IPS-NIHi7 (cell line): Measurements from ENCODE around the gene FZR1.
A peak's percentile ranks its signal among the peaks of the same experiment; 100 is the strongest.
"Not testable (repeated sequence)": the region's sequence is repeated elsewhere in the genome, so short reads cannot be mapped to it uniquely, and the experiment has no call there.

Source experiments
- DNase-seq: peaks from one replicate; pipeline ENCODE4 v3.0.0; 2012; ENCODE audit warnings: mixed read lengths; ENCODE audit errors: extremely low spot score

Gene FZR1

DNA sequence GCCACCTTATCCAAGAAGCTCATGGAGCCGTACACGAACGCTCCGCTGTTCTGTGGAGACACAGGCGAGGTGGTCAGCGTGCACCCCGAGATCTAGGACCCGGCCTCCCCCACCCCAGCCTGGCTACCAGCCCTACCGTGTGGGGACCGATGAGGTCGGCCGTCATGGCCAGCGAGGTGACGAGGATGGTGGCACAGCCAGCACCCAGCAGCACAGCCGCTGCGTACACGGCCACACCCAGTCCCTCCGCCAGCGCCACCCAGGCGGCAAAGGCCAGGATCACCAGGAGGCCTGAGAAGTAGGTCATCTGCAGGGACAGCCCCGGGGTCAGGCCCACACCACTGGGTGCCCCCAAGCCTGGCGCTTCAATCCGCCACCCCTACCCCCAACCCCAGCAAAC lies 40.0 kb downstream of the FZR1 start:
- no peak for DNase-seq

DNA sequence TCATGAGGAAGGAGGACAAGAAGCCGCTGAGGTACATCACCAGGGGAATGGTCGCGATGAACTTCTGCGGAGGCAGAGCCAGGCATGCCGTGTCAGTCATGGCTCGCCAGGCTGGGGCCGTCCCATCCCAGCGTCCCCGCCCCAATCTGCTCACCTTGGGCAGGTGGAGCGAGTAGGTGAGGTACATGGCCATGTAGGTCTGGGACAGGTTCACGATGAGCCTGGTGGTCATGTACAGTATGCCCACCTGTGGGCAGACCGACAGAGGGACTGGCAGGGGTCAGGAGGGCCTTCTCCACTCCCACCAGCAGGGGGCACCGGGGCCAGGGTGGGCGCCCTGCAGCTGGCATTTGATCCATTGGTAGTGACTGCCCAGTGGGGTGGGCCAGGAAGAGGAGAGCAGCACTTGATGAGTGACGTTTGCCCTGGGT lies 41.2 kb downstream of the FZR1 start:
- DNase-seq: no peak

DNA sequence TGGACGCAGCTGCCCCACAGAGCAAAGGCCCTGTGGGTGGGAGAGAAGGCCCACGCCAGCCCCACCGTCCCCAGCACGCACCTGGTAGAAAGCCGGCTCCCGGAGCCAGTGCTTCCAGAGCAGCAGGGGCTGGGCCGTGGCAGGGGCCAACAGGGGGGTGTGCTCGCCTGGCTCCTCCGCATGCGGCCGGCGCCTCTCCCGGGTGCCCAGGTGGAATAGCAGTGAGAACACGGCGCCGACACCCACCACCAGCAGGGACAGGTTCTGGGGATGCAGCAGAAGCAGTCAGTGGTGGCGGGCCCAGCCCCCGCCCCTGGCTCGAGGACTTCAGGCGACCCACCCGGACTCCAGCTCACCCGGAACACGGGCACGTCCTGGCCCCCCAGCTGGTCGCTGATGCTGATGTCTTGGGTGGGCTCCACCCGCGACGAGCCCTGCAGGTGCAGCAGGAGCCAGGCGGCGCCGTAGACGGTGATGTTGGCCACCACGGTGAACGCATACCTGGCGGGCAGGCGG lies 41.7 kb downstream of the FZR1 start:
- DNase-seq: no peak

DNA sequence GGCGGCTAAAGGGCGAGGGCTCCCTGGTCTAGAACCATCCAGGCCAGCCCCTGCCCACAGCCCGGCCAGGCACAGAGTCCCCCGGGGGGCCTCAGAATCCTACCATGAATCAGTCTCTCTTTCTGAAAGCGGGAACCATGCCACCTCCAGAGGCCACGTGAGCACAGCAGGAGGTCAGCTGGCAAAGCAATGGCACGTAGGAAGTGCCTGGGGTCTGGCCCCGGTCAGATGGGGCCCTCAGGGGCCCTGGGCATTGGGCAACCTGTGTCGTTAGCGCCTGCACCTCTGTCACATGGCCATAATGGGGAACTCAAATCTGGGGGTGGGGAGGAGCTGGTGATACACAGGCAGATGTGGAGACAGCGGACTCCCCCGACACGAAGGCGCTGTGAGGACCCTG lies 42.5 kb downstream of the FZR1 start:
- no peak for DNase-seq

DNA sequence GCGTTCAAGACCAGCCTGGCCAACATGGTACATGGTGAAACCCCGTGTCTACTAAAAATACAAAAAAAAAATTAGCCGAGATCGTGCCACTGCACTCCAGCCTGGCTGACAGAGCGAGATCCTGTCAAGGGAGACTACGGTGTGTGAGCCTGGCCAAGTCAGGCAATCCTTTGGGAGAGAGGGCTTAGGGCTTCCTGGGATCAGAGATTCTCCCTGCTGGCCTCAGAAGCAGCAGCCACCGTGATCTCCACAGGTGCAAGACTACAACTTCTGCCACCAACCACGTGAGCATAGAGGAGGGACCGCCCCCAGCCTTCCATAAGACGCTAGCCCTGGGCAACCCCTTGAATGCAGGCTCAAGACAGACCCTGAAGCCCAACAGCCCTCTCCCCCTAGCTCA lies 43.7 kb downstream of the FZR1 start:
- DNase-seq: no peak

DNA sequence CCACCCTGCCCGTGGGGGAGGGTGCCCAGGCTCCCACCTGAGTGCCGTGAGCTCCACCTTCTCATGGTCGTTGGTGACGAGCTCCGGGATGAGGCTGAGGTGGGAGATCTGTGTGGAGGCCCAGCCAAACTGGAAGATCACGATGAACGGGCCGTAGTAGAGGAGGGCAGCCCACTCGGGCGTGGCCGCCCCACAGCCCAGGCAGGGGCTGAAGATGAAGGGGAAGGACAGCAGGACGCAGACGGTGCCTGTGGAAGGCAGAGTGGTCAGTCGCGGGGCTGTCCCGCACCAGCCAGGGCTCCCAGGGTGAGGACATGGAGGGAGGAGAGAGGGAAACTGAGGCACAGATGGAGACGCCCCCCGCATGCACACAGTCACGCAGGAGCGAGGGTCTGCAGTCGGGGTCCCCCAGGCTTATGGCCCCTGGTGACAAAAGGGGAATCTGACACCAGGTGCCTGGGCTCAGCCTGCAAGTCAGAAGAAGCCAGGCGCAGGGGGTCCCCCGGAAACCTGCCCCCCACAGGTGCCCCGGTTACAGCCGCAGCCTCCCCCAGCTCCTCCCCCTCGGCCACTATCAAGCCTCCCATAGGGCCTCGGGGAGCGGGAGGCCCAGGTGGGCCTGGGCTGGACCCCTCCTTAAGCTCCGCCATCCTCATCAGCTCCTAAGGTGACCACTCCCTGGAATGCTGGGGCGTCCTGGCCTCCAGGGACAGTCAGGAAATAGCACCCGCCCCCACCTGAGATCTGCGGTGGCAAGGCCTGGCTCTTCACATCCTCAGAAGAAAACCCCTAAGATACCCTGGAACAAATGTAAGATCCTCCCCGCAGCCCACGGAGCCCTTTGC lies 45.1 kb downstream of the FZR1 start:
- DNase-seq: no peak

DNA sequence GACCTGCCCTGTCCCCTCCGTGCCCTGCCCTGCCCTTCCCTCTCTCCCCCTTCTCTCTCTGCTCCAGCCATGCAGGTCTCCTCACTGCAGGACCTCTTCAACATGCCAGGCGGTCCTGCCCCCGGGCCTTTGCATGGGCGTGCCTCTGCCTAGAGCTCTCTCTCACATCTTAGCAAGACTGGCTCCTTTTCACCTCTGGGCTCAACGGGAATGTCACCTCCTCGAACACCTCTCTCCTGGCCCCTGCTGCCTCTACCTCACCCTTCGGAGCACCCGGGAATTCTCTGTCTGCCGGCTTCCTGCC lies 45.6 kb downstream of the FZR1 start:
- DNase-seq: no peak

DNA sequence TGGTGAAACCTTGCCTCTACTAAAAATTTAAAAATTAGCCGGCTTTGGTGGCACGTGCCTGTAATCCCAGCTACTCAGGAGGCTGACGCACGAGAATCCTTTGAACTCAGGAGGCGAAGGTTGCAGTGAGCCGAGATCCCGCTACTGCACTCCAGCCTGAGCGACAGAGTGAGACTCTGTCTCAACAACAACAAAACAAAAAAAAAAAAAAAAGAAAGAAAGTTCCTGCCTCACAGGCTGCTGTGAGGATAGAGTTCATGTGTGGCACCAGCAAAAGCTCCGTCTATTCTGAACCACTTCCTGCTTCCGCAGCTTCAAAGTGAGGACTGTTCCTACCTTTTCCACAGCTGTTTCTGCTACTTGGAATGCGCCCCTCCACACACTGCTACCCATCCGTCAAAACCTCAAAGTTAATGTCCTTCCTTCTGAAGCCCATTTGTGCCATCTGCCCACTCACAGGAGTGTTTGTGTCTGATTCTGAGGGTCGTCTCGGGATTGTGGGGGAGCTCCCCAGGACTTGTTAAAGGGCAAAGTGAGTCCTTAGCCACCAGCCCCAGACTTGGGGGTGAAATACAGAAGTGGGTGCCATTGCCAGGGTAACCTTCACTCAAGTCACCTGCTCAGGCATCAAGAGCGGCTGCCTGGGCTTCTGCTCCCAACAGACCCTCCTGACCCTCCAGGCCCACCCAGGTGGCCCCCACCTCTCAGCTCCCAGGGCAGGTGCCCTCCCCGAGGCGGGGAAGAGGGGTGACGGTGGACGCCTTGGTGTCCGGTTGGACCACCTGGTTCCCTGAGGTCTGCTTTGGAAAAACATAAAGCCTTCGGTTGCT lies 48.4 kb downstream of the FZR1 start:
- no peak for DNase-seq

DNA sequence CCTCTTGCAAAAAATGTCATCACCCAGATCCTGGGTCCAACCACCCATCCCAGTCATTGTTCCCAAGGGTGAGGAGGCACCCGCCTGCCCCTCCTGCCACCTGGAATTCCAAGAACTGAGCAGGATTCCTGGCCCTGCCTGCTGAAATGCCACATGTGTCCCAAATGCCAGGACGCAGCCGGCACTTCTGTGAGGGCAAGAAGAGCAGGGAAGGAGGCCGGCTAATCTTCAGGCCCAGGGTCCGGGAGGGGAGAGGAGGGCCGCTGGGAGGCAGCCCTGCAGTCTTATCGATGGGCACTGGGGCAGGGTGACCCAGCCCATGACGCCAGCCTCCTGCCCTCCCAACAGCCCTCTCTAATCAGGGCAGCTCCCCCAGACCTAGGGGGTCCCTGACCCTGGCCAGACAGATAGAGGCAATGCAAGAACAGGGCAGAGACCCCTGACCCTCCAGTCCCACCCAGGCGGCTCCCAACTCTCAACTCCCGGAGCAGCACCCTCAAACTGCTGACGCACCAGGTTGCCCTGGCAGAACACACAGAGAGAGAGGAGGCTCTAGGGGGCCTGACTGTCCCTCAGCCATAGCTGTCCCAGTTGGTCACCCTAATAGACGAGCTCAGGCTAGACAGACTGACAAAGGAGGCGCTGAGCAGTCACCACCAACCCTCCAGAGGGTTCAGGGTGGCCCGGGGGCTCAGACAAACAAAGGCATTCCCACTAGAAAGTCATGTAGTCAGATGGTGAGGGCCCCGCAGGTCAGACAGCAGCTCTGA lies 49.7 kb downstream of the FZR1 start:
- DNase-seq: no peak

DNA sequence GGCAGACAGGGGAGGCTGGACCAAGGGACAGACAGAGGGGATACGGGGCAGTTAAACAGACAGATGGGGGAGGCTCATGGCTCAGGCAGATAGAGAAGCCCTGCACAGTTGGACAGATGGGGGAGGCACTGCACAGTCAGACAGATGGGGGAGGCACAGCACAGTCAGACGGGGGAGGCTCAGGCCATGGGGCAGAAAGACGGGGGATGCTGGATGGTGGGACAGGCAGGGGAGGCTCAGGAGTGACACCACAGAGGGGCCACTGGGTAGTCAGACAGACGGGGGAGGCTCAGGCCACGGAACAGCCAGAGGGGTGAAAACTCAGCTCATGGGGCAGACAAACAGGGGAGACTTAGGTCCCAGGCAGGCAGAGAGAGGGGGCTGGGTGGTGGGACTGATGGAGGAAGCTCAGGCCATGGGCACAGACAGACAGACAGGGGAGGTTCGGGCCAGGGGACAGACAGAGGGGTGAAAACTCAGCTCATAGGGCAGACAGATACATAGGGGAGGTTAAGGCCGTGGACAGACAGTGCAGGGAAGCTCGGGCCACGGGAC lies 50.4 kb downstream of the FZR1 start:
- DNase-seq: no peak

DNA sequence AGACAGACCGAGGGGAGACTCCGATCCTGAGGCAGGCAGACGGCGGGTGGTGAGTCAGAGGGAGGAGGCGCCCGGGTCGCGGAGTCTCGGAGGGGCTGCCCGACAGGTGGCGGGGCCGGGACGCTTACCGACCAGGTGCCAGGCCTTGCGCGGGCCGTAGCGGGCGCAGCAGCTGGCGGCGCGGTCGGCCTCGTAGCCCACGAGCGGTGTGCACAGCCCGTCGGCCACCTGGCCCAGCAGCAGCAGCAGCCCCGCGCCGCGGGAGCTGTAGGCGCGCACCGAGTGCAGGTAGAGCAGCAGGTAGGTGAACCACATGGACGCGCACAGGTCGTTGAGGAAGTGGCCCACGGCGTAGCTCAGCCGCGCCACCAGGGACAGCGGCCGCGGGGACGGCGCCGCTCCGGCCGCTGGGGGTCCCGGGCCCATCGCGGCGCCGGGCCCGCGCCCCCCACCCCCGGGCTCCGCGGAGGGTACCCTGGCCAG lies 50.9 kb downstream of the FZR1 start:
- DNase-seq: peak; percentile 67

DNA sequence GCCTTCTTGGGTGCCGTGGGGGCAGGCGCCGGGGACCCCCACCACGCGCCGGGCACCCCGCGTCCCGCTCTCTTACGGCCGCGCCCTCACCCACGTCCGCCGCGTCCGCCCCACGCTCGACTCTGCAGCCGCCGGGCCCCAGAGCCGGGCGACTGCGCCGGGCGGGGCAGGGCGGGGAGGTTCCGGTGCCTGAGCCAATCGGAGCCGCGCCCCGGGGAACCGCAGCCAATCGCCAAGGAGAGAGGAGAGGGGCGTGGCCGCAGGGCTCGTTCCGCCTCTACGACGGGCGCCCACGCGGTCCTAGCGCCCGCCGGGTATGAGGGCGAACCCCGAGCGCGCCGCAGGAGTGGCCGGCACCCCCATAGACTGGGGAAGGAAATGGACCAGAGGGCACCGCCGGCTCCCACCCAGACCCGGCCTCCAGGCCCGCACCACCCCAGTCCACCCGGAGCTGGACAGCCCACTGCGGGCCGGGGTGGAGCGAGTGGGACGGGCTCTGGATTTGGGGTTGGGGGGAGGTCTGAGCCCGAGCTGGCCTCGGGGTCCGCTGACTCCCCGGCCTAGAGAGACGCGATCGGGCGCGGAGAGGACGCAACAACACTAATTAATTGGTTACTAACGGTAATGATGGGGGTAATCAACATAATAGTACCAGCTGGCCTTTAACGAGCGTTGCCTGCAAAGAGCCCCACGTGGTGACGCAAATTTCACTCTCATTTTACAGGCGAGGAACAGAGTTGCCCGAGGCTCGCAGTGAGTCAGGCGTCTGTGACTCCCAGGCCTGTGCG lies 51.5 kb downstream of the FZR1 start, which contains the start of gene MFSD12:
Gene MFSD12, minus strand, starts transcription at position 126 of the 788 bp plus-strand sequence. CDS start 183 bp downstream, outside the sequence.
- peak; percentile 100 for DNase-seq

DNA sequence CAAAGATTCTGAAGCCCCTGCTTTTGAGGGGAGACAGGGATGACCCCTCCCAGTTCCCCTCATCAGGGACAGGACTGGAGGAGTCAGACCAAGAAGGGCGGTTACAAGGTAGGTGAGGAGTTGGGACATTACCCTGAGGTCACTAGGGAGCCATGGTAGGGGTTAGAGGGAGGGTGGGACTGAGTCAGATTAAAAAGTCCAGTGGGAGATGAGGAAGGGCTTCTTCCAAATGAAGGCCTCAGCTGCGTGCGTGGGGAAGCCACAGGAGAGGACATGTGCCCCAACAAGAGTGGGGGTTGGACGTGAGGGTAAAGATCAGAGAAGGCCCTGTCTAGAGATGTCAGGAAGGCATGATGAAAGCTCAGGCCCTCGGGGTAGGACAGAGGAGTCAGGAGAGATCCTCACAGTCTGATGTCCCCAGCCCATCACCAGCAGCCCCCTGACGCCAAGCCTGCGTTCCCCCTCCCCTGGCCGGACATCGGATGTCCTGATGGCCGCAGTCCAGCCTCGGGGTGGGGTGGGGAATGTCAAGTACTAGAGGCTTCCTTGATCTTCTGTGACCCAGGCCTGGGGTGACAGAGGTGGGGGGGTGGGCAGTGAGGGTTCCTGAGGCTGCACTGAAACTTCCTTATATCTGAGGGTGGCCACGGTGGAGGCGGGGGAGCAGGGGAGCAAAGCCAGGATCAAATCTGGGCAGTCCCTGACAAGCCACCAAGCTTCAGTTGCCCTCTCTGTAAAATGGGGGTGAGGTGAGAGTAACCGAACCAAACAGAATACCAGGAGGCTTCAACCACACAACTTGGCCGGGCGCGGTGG lies 57.8 kb downstream of the FZR1 start:
- DNase-seq: no peak

DNA sequence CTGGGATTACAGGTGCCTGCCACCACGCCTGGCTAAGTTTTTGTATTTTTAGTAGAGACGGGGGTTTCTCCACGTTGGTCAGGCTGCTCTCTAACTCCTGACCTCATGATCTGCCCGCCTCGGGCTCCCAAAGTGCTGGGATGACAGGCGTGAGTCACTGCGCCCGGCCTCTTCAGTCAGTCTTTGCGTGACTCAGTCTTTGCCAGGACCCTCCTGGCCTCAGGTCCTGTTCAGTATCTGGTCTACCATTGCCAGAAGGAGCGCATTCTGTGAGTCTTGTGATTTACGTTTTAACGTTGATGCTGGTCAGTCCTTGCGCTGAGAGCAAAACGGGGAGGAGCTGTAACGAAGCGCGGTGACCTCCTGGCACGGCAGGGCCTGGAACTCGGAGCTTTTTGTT lies 59.0 kb downstream of the FZR1 start:
- no peak for DNase-seq

DNA sequence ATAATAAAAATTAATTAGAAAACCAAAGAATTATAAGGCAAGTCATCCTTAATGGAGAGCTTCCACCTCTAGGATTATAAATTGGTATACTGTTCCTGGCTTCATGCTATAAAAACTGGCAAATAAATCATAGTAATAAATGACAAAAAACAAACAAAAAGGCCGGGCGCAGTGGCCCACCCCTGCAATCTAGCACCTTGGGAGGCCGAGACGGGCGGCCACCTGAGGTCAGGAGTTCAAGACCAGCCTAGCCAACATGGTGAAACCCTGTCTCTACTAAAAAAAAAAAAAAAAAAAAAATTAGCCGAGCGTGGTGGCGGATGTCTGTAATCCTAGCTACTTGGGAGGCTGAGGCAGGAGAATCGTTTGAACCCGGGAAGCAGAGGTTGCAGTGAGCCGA lies 63.9 kb downstream of the FZR1 start:
- not testable (repeated sequence) for DNase-seq

DNA sequence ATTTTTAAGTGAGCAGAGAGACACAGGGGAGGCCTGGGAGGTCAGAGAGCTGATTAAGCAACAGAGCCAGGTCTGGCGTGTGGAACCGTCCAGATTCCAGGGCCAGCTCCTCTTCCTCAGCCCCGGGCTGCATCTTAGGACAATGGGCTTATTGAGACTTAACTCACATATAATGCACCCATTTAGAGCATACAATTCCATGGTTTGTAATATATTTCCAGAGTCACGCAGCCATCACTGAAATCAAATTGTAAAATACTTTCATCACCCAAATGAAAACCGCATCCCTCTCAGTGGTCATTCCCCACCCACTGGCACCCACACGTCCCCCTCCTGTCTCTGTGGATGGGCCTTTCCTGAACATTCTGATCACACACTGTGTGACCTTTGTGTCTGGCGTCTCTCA lies 64.5 kb downstream of the FZR1 start:
- no peak for DNase-seq

DNA sequence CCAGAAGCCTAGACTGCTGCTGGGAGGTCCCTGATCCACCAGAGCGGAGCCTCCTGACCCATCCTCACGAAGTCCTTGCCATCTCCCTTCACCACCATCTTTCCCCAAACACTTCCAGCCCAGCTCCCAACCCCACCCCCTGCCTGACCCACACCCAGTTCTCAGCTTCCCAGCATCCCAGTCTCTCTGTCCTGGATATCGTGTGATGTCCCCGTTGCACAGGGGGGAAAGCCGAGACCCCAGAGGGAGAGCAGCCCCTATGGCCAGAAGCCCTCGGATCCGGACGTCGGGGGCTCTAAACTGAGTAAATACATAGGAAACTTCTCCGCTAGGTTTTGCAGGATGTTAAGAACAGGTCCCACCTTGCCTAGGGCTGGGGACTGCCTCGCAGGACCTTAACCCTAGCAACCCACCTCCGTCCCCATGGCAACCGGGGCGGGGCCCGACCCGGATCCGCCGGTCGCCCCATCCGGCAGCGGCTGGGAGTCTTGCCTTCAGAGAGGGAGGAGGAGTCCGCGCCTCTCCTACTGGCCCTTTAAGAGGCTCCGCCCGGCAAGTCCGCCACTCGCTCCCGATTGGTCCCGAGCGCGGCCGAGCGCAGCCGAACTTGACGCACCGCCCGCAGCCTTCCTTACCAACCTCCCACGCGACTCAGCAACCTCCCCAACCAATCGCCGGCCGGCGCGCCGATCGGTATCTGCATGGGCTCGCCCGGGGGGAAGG lies 66.2 kb downstream of the FZR1 start:
- peak; percentile 95 for DNase-seq

DNA sequence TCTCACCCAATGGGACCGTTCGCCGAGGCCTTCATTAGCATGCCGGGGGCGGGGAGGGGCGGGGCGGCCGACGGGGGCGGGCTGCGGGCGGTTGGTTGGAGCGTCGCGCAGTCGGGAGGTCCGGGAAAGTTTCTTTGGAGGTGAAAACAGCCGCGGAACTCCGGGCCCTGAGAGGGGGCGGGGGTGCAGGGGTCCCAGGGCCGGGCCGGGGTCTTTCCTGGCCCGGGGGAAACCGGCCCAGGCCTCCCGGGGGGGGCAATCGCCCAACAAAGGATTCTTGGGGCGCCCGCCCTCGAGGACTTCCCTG lies 66.7 kb downstream of the FZR1 start, which contains the start of gene HMG20B:
Gene HMG20B, plus strand, starts transcription at position 90 of the 307 bp plus-strand sequence. CDS start 366 bp downstream, outside the sequence.
- no peak for DNase-seq

DNA sequence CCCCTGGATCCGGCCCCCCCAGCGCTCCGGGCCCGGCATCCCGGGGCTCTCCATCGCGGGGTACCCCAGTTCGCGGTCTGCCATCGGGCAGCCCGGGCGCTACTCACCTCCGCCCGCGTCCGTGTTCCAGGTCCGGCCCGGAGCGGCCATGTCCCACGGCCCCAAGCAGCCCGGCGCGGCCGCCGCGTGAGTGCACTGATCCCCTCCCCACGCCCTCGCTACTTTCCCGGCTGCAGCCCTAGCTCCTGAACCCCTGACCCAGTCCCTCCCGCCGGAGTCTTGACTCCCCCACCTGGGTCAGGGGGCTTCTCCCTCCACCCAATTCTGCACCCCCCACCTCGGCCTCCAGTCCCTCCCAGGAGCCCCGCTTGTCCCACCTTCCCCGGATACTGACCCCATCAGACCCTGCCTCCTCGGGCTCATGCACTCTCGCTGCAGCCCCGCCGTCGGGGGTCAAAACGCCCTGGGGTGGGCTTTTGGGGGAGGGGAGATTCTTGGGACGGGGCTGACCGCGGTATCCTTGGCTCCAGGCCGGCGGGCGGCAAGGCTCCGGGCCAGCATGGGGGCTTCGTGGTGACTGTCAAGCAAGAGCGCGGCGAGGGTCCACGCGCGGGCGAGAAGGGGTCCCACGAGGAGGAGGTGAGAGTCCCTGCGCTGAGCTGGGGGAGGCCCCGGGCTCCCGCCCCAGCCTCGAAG lies 67.2 kb downstream of the FZR1 start:
- no peak for DNase-seq
